HepG2 (cell line): ENCODE data around the gene FAT1. TPM values are rescaled to one million over a fixed set of nuclear protein-coding genes. Genes with fewer than 3 reads are reported as not detected.

Experiments used
- ERF ChIP-seq: IDR thresholded peaks from 2 replicates; pipeline ENCODE4 v1.6.1; 2018; ENCODE audit warnings: missing biosample characterization, missing genetic modification reagents
- IKZF4 ChIP-seq: sonication (generic); formaldehyde crosslinking; IDR thresholded peaks from 2 replicates; pipeline ENCODE4 v1.5.1; 2020; ENCODE audit warnings: borderline replicate concordance, mild to moderate bottlenecking, low read depth, missing genetic modification reagents; ENCODE audit errors: not compliant biosample characterization
- MBD4 ChIP-seq: IDR thresholded peaks from 2 replicates; pipeline ENCODE4 v1.6.1; 2012; ENCODE audit warnings: low read length, inconsistent platforms, borderline replicate concordance
- MLLT10 ChIP-seq: sonication (generic); formaldehyde crosslinking; IDR thresholded peaks from 2 replicates; pipeline ENCODE4 v1.4.0; 2020; ENCODE audit warnings: missing genetic modification reagents
- SKI ChIP-seq: fragments of 450-650 bp; IDR thresholded peaks from one replicate; pipeline ENCODE4 v1.6.1; 2018; ENCODE audit warnings: mild to moderate bottlenecking; ENCODE audit not compliant: partially characterized antibody
- SOX6 ChIP-seq, 2 experiments: fragments of 450-650 bp in 1 of 2; sonication (generic) in 1 of 2; formaldehyde crosslinking in 1 of 2; IDR thresholded peaks; 2 replicates each; pipeline versions ENCODE4 v1.4.0 to v1.6.1; 2017 to 2020; ENCODE audit warnings: antibody characterized with exemption in 1 of 2, mild to moderate bottlenecking in 1 of 2, missing genetic modification reagents in 1 of 2
- TAF1 ChIP-seq: sonication (generic); formaldehyde crosslinking; IDR thresholded peaks from 2 replicates; pipeline ENCODE4 v1.4.0; 2020; ENCODE audit warnings: missing genetic modification reagents
- TP53 ChIP-seq: sonication (generic); formaldehyde crosslinking; conservative IDR thresholded peaks from 2 replicates; pipeline ENCODE4 v1.4.0; 2020; ENCODE audit warnings: missing genetic modification reagents
- ZNF3 ChIP-seq: IDR thresholded peaks from 2 replicates; pipeline ENCODE4 v1.7.0; 2017; ENCODE audit warnings: inconsistent platforms
- ZNF441 ChIP-seq: sonication (generic); formaldehyde crosslinking; IDR thresholded peaks from 2 replicates; pipeline ENCODE4 v1.7.0; 2021; ENCODE audit warnings: missing genetic modification reagents, borderline replicate concordance
- ZNF496 ChIP-seq: sonication (generic); formaldehyde crosslinking; IDR thresholded peaks from 2 replicates; pipeline ENCODE4 v1.8.1; 2023; ENCODE audit warnings: mild to moderate bottlenecking, moderate library complexity, missing genetic modification reagents; ENCODE audit not compliant: insufficient replicate concordance
- ZNF552 ChIP-seq: sonication (generic); formaldehyde crosslinking; IDR thresholded peaks from 2 replicates; pipeline ENCODE4 v1.9.0; 2022; ENCODE audit warnings: missing genetic modification reagents, mild to moderate bottlenecking, borderline replicate concordance
- ZNF570 ChIP-seq: sonication (generic); formaldehyde crosslinking; IDR thresholded peaks from 2 replicates; pipeline ENCODE4 v1.4.0; 2020; ENCODE audit warnings: mild to moderate bottlenecking, missing genetic modification reagents, borderline replicate concordance
- ZNF776 ChIP-seq: sonication (generic); formaldehyde crosslinking; IDR thresholded peaks from 2 replicates; pipeline ENCODE4 v1.4.0; 2020; ENCODE audit warnings: mild to moderate bottlenecking, missing genetic modification reagents
- polyA plus RNA-seq, 8 experiments: library from polyadenylated mRNA; depleted of rRNA in 3 of 8; stranded (reverse) in 7 of 8; unstranded in 1 of 8; fragments of >200 nt; fragmentation: Illumina TruSeq in 4 of 8; extraction: Trizol in 4 of 8; gene quantifications; 2 replicates each; pipeline versions ENCODE4 v1.2.1 to v1.2.3, GENCODE V29; 2011 to 2016; ENCODE audit warnings: low read depth in 4 of 8, missing spikeins in 1 of 8, mixed read lengths in 1 of 8; ENCODE audit not compliant: insufficient read depth in 1 of 8
- total RNA-seq, 5 experiments: library from RNA; depleted of rRNA; stranded (reverse); fragments of >200 nt; fragmentation: Illumina TruSeq; extraction: Trizol; gene quantifications; 2 replicates each; pipeline ENCODE4 v1.2.3, GENCODE V29; 2016; ENCODE audit warnings: low read depth in 1 of 5
- TF ChIP-seq, protein P1 (sequence below): sonication (generic); formaldehyde crosslinking; conservative IDR thresholded peaks from 2 replicates; pipeline ENCODE4 v1.4.0; 2020; ENCODE audit warnings: missing genetic modification reagents
- TF ChIP-seq, protein P2 (sequence below), 2 experiments: sonication (generic) in 1 of 2; formaldehyde crosslinking in 1 of 2; IDR thresholded peaks; 2 replicates each; pipeline versions ENCODE4 v1.4.0 to v1.6.1; 2016 to 2020; ENCODE audit warnings: borderline replicate concordance in 1 of 2, low read depth in 1 of 2, mild to moderate bottlenecking in 1 of 2, missing genetic modification reagents in 1 of 2
- TF ChIP-seq, protein P3 (sequence below): IDR thresholded peaks from 2 replicates; pipeline ENCODE4 v1.6.1; 2016; ENCODE audit warnings: control low read depth
- TF ChIP-seq, protein P4 (sequence below), 2 experiments: sonication (generic) in 1 of 2; formaldehyde crosslinking in 1 of 2; IDR thresholded peaks; 2 replicates each; pipeline versions ENCODE4 v1.5.1 to v1.6.1; 2011 to 2020; ENCODE audit warnings: borderline replicate concordance in 1 of 2, low read depth in 1 of 2, low read length in 1 of 2, mild to moderate bottlenecking in 1 of 2, missing genetic modification reagents in 1 of 2, moderate library complexity in 1 of 2
- TF ChIP-seq, protein P5 (sequence below): sonication (generic); formaldehyde crosslinking; IDR thresholded peaks from 2 replicates; pipeline ENCODE4 v1.4.0; 2020; ENCODE audit warnings: mild to moderate bottlenecking, low read depth, missing genetic modification reagents

The FAT1 gene
- total and polyA plus RNA-seq, 2 of the 13 experiments (the other 11 are each of a cell fraction or from before 2014, with no cell fraction given), result 185 to 216 TPM

DNA sequence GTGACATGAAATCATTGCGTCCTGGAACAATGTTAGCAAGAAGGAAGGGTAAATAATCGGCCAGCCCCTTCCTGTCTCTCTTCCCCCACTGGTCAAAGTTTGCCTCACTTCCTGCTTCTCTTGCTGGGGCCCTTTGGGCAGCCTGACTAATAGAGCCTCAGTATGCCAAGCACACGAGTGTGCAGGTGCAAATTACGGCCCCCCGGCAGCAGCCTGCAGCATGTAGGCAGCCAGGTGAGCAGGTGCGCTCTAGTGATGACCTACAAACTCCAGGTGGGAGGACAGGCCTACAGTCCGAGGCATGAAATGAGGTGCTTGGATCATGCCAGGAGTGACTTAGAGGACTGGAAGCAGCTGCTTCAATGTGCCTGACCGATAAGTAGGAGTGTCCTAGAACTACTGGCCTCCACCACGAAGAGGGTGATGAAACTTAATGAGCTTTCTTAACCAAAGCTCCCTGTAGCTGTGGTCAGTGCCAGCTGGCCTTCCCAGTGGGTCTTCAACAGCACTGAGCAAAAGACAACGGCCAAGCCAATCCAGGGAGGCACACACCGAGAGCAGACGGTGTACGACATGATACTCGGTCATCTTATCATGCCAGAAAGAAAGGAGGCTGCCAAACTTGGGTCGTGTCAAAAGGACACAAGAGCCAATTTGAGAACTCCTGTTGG, 26.1 kb upstream of the FAT1 start (continued):
- TF ChIP-seq, protein P1, sequence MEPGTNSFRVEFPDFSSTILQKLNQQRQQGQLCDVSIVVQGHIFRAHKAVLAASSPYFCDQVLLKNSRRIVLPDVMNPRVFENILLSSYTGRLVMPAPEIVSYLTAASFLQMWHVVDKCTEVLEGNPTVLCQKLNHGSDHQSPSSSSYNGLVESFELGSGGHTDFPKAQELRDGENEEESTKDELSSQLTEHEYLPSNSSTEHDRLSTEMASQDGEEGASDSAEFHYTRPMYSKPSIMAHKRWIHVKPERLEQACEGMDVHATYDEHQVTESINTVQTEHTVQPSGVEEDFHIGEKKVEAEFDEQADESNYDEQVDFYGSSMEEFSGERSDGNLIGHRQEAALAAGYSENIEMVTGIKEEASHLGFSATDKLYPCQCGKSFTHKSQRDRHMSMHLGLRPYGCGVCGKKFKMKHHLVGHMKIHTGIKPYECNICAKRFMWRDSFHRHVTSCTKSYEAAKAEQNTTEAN, result peak; percentile 55; the same call in 1 of the 2 replicates
- TF ChIP-seq, protein P2, sequence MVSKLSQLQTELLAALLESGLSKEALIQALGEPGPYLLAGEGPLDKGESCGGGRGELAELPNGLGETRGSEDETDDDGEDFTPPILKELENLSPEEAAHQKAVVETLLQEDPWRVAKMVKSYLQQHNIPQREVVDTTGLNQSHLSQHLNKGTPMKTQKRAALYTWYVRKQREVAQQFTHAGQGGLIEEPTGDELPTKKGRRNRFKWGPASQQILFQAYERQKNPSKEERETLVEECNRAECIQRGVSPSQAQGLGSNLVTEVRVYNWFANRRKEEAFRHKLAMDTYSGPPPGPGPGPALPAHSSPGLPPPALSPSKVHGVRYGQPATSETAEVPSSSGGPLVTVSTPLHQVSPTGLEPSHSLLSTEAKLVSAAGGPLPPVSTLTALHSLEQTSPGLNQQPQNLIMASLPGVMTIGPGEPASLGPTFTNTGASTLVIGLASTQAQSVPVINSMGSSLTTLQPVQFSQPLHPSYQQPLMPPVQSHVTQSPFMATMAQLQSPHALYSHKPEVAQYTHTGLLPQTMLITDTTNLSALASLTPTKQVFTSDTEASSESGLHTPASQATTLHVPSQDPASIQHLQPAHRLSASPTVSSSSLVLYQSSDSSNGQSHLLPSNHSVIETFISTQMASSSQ (IDR thresholded peaks at IDR 0.05; ENCODE audit: low read depth), result no peak
- TF ChIP-seq, protein P2 (CRISPR knock-in tag; IDR thresholded peaks at IDR 0.05; ENCODE audit: borderline replicate concordance), result no peak
- TF ChIP-seq, protein P3, sequence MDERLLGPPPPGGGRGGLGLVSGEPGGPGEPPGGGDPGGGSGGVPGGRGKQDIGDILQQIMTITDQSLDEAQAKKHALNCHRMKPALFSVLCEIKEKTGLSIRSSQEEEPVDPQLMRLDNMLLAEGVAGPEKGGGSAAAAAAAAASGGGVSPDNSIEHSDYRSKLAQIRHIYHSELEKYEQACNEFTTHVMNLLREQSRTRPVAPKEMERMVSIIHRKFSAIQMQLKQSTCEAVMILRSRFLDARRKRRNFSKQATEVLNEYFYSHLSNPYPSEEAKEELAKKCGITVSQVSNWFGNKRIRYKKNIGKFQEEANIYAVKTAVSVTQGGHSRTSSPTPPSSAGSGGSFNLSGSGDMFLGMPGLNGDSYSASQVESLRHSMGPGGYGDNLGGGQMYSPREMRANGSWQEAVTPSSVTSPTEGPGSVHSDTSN (CRISPR knock-in tag), result no peak
- TF ChIP-seq MLLT10 (CRISPR knock-in tag) (no peak), SOX6 (IDR thresholded peaks at IDR 0.05) (no peak), SOX6 (CRISPR knock-in tag; IDR thresholded peaks at IDR 0.05) (peak; percentile 56), ZNF570 (CRISPR knock-in tag) (no peak), ZNF552 (CRISPR knock-in tag) (no peak), SKI (no peak), ZNF3 (no peak), ERF (CRISPR knock-in tag) (no peak), ZNF441 (CRISPR knock-in tag) (no peak), ZNF776 (CRISPR knock-in tag) (no peak), TAF1 (CRISPR knock-in tag) (peak; percentile 13; the same call in 1 of the 2 replicates), ZNF496 (CRISPR knock-in tag) (no peak), IKZF4 (CRISPR knock-in tag) (no peak), TP53 (CRISPR knock-in tag) (no peak; the same call in 1 of the 2 replicates), MBD4 (no peak)
- TF ChIP-seq, protein P4, sequence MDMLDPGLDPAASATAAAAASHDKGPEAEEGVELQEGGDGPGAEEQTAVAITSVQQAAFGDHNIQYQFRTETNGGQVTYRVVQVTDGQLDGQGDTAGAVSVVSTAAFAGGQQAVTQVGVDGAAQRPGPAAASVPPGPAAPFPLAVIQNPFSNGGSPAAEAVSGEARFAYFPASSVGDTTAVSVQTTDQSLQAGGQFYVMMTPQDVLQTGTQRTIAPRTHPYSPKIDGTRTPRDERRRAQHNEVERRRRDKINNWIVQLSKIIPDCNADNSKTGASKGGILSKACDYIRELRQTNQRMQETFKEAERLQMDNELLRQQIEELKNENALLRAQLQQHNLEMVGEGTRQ (IDR thresholded peaks at IDR 0.05; ENCODE audit: low read depth, low read length), result no peak
- TF ChIP-seq, protein P4 (CRISPR knock-in tag; IDR thresholded peaks at IDR 0.05; ENCODE audit: borderline replicate concordance), result no peak
- TF ChIP-seq, protein P5, sequence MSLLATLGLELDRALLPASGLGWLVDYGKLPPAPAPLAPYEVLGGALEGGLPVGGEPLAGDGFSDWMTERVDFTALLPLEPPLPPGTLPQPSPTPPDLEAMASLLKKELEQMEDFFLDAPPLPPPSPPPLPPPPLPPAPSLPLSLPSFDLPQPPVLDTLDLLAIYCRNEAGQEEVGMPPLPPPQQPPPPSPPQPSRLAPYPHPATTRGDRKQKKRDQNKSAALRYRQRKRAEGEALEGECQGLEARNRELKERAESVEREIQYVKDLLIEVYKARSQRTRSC (CRISPR knock-in tag), result no peak
